HG02588 (cell line): Measurements from ENCODE around the gene ANO2.
"Not testable (repeated sequence)": the region's sequence is repeated elsewhere in the genome, so short reads cannot be mapped to it uniquely, and the experiment has no call there.

Experiments used
- ATAC-seq: cut with Tn5 transposase; IDR thresholded peaks from one replicate; pipeline ENCODE4 v1.9.1; 2021; ENCODE audit warnings: mild to moderate bottlenecking, moderate library complexity; ENCODE audit not compliant: unreplicated experiment

ANO2 gene

GRCh38 chr12:5689773-5690172, 255.3 kb downstream of the ANO2 start:
- no peak for ATAC-seq

DNA sequence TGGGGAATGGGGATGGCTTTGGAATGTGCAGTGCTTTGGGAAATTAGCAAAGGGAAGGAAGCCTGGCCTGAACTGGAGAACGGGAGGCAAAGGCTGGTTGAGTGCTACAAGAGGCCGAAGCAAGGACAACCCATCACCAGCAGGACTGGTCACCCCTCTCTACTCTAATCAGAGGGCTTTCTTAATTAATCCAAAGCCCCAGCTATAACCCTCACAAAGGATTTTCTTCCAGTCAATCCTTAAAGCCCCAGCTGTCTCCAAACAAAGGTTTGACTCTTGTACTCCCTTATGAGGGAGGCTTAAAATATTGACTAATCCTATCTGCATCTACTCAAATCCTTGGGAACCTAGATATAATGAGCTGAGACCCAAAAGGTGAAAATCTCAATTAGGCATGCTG, 256.8 kb downstream of the ANO2 start:
- no peak for ATAC-seq

- no peak for ATAC-seq
Observed at GRCh38 chr12:5685935-5686334, 259.1 kb downstream of the ANO2 start.

- no peak for ATAC-seq
Observed at GRCh38 chr12:5684989-5685388, 260.1 kb downstream of the ANO2 start.

DNA sequence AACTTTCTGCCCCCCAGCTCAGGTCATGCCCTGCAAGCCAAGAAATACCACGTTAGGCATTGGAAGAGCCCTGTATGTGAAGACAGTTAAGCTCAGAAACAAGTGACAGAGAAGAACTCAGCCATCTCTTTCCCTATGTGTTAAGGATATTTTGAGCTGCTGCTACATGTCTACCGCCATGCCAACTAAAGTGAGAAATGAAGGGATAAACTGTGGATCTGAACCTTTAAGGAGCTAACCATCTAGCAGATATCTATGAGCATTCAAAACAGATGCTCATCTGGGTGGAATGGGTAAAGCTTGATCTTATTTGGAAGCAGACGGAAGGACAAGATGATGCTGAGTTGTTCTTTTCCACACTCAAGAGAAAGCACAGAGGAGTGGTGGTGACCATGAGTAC, 262.5 kb downstream of the ANO2 start:
- no peak for ATAC-seq

GRCh38 chr12:5678176-5678575, 266.9 kb downstream of the ANO2 start:
- ATAC-seq, result no peak

DNA sequence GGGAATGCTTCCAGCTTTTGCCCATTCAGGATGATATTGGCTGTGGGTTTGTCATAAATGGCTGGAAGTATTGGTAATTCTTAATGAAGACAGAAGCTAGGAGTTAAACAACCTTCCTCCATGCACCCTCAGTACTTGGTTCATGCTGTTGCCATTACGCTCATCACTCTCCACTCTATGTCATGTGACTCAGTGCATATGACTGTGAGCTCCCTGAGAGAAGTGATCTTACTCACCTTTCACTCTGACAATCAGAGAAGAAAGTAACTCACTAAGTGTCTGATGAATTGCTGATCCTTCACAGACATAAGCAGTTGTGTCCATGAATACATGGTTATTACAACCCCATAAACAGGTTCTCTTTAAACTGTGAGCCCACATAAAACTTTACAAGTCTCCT, 275.4 kb downstream of the ANO2 start:
- ATAC-seq, result not testable (repeated sequence)

DNA sequence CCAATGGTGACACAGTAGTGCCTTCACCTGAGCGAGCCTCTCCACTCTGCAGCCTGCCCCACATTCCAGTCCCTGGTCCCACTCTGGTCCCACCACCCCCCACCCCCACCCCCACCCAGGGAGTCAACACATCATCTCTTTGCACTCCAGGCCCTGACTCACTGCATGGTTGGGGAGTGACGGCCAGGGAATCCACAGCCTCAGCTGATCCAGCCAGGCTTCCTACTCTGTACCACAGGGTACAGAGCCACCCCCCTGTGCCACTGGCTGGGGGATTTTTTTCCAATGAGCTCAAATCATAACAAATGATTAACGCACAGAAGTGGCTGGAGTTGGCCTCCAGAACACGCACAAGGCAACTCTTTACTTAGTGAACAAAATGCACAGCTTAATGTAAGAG, 279.4 kb downstream of the ANO2 start:
- ATAC-seq, result no peak

DNA sequence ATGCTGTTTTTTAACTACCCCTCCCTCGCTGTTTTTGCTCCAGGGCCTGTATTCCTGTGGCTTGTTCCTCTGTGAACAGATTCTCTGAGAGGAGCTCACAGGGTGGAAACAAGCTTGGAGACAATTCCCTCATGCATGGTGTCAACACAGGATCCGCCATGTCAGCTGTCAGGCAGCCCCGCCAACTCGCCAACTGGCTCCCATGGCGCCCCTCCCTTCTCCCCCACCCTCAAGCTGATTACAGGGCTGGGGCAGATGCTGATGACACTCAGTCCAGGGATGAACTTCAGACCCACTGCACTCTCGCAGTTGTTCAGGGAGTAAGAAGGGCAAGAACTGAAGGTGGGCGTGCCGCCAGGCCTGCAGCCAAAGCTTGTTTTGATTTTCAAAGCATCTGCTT, 283.2 kb downstream of the ANO2 start:
- no peak for ATAC-seq

GRCh38 chr12:5660238-5660637, 284.8 kb downstream of the ANO2 start:
- no peak for ATAC-seq

GRCh38 chr12:5658339-5658941, 286.6 kb downstream of the ANO2 start:
- ATAC-seq, result not testable (repeated sequence)

- ATAC-seq, result no peak
Observed at GRCh38 chr12:5656836-5657235, 288.2 kb downstream of the ANO2 start.

DNA sequence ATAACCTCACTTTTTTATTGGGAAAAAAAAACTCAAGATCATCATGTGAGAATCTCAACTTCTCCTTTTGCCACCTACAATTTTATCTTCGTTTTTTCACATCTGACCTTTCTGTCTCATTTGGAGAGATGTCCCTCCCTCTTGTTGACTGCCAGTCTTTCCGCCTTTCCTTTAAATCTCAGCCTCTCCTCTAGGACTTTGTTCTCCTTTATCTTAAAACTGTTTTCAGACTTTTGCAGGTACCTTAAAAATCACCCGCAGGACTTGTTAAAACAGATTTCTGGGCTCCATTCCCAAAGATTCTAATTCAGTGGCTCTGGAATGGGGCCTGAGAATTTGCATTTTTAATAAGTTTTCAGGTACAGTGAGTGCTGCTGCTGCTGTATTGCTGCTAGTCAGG, 289.9 kb downstream of the ANO2 start:
- no peak for ATAC-seq

- no peak for ATAC-seq
Observed at GRCh38 chr12:5654019-5654418, 291.0 kb downstream of the ANO2 start.

GRCh38 chr12:5650829-5651461, 294.1 kb downstream of the ANO2 start:
- ATAC-seq, result no peak

DNA sequence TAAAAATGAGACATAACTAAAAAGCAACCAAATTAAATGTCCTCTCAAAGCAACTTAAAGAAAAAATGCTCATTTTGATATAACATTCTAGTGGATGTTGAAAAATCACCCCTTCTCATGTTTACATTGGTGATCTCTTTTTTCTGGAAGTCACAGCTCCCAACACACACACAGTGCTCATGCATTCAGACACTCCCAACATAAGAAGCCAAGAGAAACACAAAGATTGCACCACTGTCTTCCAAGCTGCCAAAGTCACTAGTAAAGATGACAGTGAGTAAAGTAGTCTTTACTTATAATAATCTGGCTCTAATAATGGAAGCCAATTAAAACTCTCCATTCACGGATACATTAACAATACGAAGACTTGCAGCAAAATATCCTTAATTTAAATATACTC, 294.8 kb downstream of the ANO2 start:
- no peak for ATAC-seq

DNA sequence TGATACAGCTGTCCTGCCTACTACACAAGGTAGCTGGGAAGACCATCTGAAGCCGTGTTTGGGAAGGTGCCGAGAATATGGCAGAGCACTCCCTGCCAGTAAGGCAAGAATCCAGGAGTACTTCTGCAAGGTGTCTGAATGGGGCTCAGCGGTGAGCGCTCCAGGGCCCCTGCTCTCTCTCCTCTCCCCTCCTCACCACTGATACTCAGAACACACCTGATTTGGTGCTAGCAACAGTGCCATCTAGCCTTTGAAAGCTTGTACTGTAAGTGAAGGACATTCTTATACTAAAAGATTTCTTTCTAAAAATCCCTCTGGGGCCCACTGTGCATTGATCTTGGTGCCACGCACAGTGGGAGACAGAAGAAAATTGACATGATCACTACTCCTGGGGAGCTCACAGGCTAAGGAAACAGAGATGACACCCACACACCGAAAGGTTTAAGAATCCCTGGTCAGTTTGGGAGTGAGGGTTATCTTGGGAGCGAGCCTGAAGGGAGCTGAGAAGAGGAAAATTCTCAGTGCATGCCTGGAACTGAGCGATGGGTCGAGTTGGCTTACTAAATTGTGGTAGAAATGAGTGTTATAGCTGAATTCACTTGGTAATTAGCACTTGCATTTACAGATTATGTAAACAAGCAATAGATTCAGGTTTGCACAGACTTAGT, 296.2 kb downstream of the ANO2 start:
- ATAC-seq, result no peak

DNA sequence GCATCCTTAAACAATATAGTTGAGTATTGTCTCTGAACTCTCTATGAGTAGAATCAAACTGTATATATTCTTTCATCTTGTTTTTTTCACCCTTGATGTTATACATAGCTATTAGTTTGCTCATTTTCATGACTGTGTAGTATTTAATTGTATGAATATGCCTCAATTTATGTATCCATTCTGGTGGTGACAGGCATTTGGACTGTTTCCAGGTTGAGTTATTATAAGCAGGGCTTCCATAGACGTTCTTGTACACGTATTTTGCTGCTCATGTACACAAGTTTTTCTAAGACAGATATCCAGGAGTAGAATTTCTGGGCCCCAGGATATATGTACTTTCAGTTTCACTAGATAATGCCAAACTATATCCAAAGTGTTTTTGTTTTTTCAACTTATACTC, 301.8 kb downstream of the ANO2 start:
- ATAC-seq, result no peak

GRCh38 chr12:5637698-5638097, 307.4 kb downstream of the ANO2 start:
- ATAC-seq, result no peak

DNA sequence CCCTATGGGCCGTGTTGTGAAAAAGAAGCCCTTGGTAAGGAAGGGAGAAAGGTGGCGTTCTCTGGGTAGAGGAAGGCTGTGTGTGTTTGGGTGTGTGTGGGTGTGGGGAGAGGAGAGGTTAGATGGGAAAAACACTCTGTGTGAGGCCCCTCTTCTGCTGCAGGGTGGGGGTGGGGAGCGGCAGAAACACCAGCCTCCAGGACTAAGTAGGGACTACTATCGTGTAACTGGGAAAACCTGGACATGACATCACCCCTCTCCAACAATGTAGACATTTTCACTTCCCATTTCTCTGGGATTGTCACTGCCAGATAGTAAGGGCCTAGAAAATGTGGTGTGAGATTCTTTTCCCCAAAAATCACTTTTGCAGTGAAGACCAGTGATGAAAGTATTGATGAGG, 308.2 kb downstream of the ANO2 start:
- no peak for ATAC-seq

DNA sequence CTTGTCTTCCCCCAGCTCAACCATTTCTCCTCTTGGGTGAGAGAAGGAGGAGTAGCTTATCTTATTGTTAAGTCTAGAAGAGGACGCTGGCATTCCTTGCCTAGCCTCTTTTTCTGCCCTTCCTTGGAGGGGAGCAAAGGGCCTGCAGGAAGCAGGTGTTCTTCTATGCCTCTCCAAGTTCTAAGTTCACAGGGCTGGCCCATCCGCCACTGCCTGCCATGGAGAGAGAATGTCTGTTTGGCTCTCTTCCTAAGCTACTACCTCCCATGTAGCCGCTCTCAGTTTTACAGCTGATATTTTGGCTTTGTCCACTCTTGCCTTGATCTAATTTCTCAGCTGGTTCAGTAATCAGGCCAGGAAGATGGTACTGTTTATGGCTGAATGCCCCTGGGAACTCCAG, 312.0 kb downstream of the ANO2 start:
- ATAC-seq, result no peak

- ATAC-seq, result no peak
Observed at GRCh38 chr12:5632453-5632852, 312.6 kb downstream of the ANO2 start.

GRCh38 chr12:5631497-5631896, 313.6 kb downstream of the ANO2 start:
- ATAC-seq, result no peak
